ENCODE measurements around the gene ADGRD1.

- TF ChIP-seq, protein P1, sequence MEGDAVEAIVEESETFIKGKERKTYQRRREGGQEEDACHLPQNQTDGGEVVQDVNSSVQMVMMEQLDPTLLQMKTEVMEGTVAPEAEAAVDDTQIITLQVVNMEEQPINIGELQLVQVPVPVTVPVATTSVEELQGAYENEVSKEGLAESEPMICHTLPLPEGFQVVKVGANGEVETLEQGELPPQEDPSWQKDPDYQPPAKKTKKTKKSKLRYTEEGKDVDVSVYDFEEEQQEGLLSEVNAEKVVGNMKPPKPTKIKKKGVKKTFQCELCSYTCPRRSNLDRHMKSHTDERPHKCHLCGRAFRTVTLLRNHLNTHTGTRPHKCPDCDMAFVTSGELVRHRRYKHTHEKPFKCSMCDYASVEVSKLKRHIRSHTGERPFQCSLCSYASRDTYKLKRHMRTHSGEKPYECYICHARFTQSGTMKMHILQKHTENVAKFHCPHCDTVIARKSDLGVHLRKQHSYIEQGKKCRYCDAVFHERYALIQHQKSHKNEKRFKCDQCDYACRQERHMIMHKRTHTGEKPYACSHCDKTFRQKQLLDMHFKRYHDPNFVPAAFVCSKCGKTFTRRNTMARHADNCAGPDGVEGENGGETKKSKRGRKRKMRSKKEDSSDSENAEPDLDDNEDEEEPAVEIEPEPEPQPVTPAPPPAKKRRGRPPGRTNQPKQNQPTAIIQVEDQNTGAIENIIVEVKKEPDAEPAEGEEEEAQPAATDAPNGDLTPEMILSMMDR (IDR thresholded peaks at IDR 0.05): no peak
- TF ChIP-seq POLR2AphosphoS5 (IDR thresholded peaks at IDR 0.05) (no peak), POLR2A (IDR thresholded peaks at IDR 0.05; ENCODE audit: low read depth) (no peak), EP300 (IDR thresholded peaks at IDR 0.05) (no peak)
Observed at GRCh38 chr12:131057211-131057721, 103.6 kb downstream of the ADGRD1 start.

Data from esophagus muscularis mucosa (tissue), 4 donors.